ENCODE results near the gene LTBP1.

LTBP1 gene

GRCh38 chr2:33275689-33276444 is 329.1 kb downstream of the LTBP1 start:
- DNase-seq = peak in 1 of 3 donors; percentile 5

- DNase-seq = no peak
These were observed 330.3 kb downstream of the LTBP1 start for GRCh38 chr2:33277002-33277426.

GRCh38 chr2:33278245-33278943 is 331.6 kb downstream of the LTBP1 start:
- no peak for DNase-seq

- DNase-seq = no peak
These were observed 337.5 kb downstream of the LTBP1 start for GRCh38 chr2:33284287-33284686.

GRCh38 chr2:33287507-33288005 is 340.8 kb downstream of the LTBP1 start:
- no peak for DNase-seq

- no peak for DNase-seq
These were observed 341.3 kb downstream of the LTBP1 start for GRCh38 chr2:33288011-33288410.

GRCh38 chr2:33289961-33290360 is 343.2 kb downstream of the LTBP1 start:
- DNase-seq = no peak

GRCh38 chr2:33291278-33292013 is 344.7 kb downstream of the LTBP1 start:
- no peak for DNase-seq

- no peak for DNase-seq
These were observed 345.3 kb downstream of the LTBP1 start for GRCh38 chr2:33292063-33292462.

GRCh38 chr2:33292981-33293595 is 346.3 kb downstream of the LTBP1 start:
- DNase-seq = no peak

- no peak for DNase-seq
These were observed 351.5 kb downstream of the LTBP1 start for GRCh38 chr2:33298233-33298632.

- DNase-seq = no peak
These were observed 354.6 kb downstream of the LTBP1 start for GRCh38 chr2:33301355-33301754.

GRCh38 chr2:33302348-33302747 is 355.6 kb downstream of the LTBP1 start:
- DNase-seq = no peak

GRCh38 chr2:33304032-33304864 is 357.5 kb downstream of the LTBP1 start:
- no peak for DNase-seq

GRCh38 chr2:33307659-33308270 is 361.0 kb downstream of the LTBP1 start:
- no peak for DNase-seq

GRCh38 chr2:33312355-33312754 is 365.6 kb downstream of the LTBP1 start:
- DNase-seq = no peak

GRCh38 chr2:33313039-33313438 is 366.3 kb downstream of the LTBP1 start:
- DNase-seq = no peak

- no peak for DNase-seq
These were observed 367.8 kb downstream of the LTBP1 start for GRCh38 chr2:33314541-33314940.

- DNase-seq = no peak
These were observed 369.6 kb downstream of the LTBP1 start for GRCh38 chr2:33316328-33316727.

GRCh38 chr2:33317369-33318007 is 370.7 kb downstream of the LTBP1 start:
- DNase-seq = no peak

GRCh38 chr2:33318456-33318855 is 371.7 kb downstream of the LTBP1 start:
- DNase-seq = no peak
